Inflammatory macrophage (primary cell): ENCODE measurements around the gene TMEM59L.

Source experiments
- DNase-seq, 2 donors: peaks; one replicate each; pipeline ENCODE4 v3.0.0-alpha.2; 2020 to 2022

Gene TMEM59L

GRCh38 chr19:18609717-18610051, 3.0 kb upstream of the TMEM59L start:
- no peak for DNase-seq

- DNase-seq: no peak
Measured at GRCh38 chr19:18610245-18610555, 2.5 kb upstream of the TMEM59L start.

GRCh38 chr19:18610556-18611326, 1.9 kb upstream of the TMEM59L start:
- DNase-seq: no peak

GRCh38 chr19:18611327-18612050, 1.2 kb upstream of the TMEM59L start:
- DNase-seq: no peak

GRCh38 chr19:18612051-18612771, 459 bp upstream of the TMEM59L start:
- DNase-seq: no peak

GRCh38 chr19:18613589-18614234, 1.0 kb downstream of the TMEM59L start:
- no peak for DNase-seq

- no peak for DNase-seq
Measured at GRCh38 chr19:18616023-18616422, 3.4 kb downstream of the TMEM59L start.

GRCh38 chr19:18617562-18617961, 4.9 kb downstream of the TMEM59L start:
- DNase-seq: no peak

GRCh38 chr19:18618236-18618635, 5.6 kb downstream of the TMEM59L start:
- DNase-seq: no peak

- no peak for DNase-seq
Measured at GRCh38 chr19:18620311-18620710, 7.6 kb downstream of the TMEM59L start.

- DNase-seq: no peak
Measured at GRCh38 chr19:18620902-18621301, 8.2 kb downstream of the TMEM59L start.

GRCh38 chr19:18626906-18627305, 14.2 kb downstream of the TMEM59L start:
- no peak for DNase-seq

- peak in 1 of 2 donors; percentile 36 for DNase-seq
Measured at GRCh38 chr19:18629166-18630088, 16.8 kb downstream of the TMEM59L start.

- DNase-seq: no peak
Measured at GRCh38 chr19:18633321-18633720, 20.7 kb downstream of the TMEM59L start.

- DNase-seq: no peak
Measured at GRCh38 chr19:18634612-18635297, 22.1 kb downstream of the TMEM59L start.

- no peak for DNase-seq
Measured at GRCh38 chr19:18635831-18636182, 23.1 kb downstream of the TMEM59L start.

- DNase-seq: peak; percentile 98 to 99
Measured at GRCh38 chr19:18636183-18636968, 23.7 kb downstream of the TMEM59L start.

- no peak for DNase-seq
Measured at GRCh38 chr19:18636969-18637629, 24.4 kb downstream of the TMEM59L start, which contains the start of gene KLHL26. Gene KLHL26 (plus strand): TSS chr19:18637028. CDS start chr19:18637055, 27 bp downstream.

- DNase-seq: no peak
Measured at GRCh38 chr19:18637673-18638630, 25.3 kb downstream of the TMEM59L start.
